Measurements from ENCODE around the gene ATRIP. TPM values are rescaled to one million over a fixed set of nuclear protein-coding genes. Genes with fewer than 3 reads are reported as not detected.

Gene ATRIP
- total RNA-seq, 4 donors from 2014 or later, result 5.6 to 14.1 (median 9.3) TPM

- H3K4me3 ChIP-seq (ENCODE audit: low read depth, poor library complexity, severe bottlenecking), result no peak overlapping the region
- intact Hi-C loops (cut with DNase I; ENCODE audit: low total_unique reads), result no loop called here
- TF ChIP-seq CTCF (IDR thresholded peaks at IDR 0.05) (no peak), POLR2A (IDR thresholded peaks at IDR 0.05) (no peak)
- no peak for DNase-seq (ENCODE audit: low spot score in 2 of 2)
- 29 to 55% methylated on average over 6 to 13 of the region's 13 CpGs for WGBS, 2 donors
Measured at GRCh38 chr3:48425281-48425812, 21.2 kb upstream of the ATRIP start.

GRCh38 chr3:48426401-48426909 is 20.1 kb upstream of the ATRIP start:
- TF ChIP-seq POLR2A (IDR thresholded peaks at IDR 0.05) (no peak), CTCF (IDR thresholded peaks at IDR 0.05) (no peak)
- no peak for DNase-seq (ENCODE audit: low spot score in 2 of 2)
- intact Hi-C loops (cut with DNase I; ENCODE audit: low total_unique reads), result no loop called here
- 29 to 31% methylated on average over 10 of the region's 11 CpGs for WGBS, 2 donors
- H3K4me3 ChIP-seq (ENCODE audit: low read depth, poor library complexity, severe bottlenecking), result no peak overlapping the region

GRCh38 chr3:48426944-48427629 is 19.4 kb upstream of the ATRIP start:
- intact Hi-C loops (cut with DNase I; ENCODE audit: low total_unique reads), result no loop called here
- no peak overlapping the region for H3K4me3 ChIP-seq (ENCODE audit: low read depth, poor library complexity, severe bottlenecking)
- no peak for DNase-seq (ENCODE audit: low spot score in 2 of 2)
- 29 to 34% methylated on average over 8 of the region's 8 CpGs for WGBS, 2 donors
- TF ChIP-seq POLR2A (IDR thresholded peaks at IDR 0.05) (no peak), CTCF (IDR thresholded peaks at IDR 0.05) (no peak)

GRCh38 chr3:48427630-48427962 is 18.9 kb upstream of the ATRIP start:
- no peak for DNase-seq (ENCODE audit: low spot score in 2 of 2)
- no peak overlapping the region for H3K4me3 ChIP-seq (ENCODE audit: low read depth, poor library complexity, severe bottlenecking)
- TF ChIP-seq POLR2A (IDR thresholded peaks at IDR 0.05), result no peak
- TF ChIP-seq CTCF (IDR thresholded peaks at IDR 0.05), result no peak
- intact Hi-C loops (cut with DNase I; ENCODE audit: low total_unique reads), result no loop called here
- 28 to 34% methylated on average over 9 of the region's 9 CpGs for WGBS, 2 donors

- TF ChIP-seq CTCF (IDR thresholded peaks at IDR 0.05), result no peak
- no peak for TF ChIP-seq POLR2A (IDR thresholded peaks at IDR 0.05)
- H3K4me3 ChIP-seq (ENCODE audit: low read depth, poor library complexity, severe bottlenecking), result no peak overlapping the region
- DNase-seq (ENCODE audit: low spot score in 2 of 2), result no peak
- WGBS, 2 donors, result 43 to 46% methylated on average over 5 to 7 of the region's 7 CpGs
- intact Hi-C loops (cut with DNase I; ENCODE audit: low total_unique reads), result no loop called here
Measured at GRCh38 chr3:48428088-48428571, 18.4 kb upstream of the ATRIP start.

Measured in lower leg skin (tissue), 4 donors.